ENCODE measurements around the gene CBX3.
"Not testable (repeated sequence)": the region's sequence is repeated elsewhere in the genome, so short reads cannot be mapped to it uniquely, and the experiment has no call there.

CBX3 gene

GRCh38 chr7:26200444-26201246 is 900 bp upstream of the CBX3 start, which contains the start of gene HNRNPA2B1:
Gene HNRNPA2B1 (minus strand): TSS chr7:26200746. CDS start chr7:26200577, 169 bp downstream.
- H3K4me3 ChIP-seq (ENCODE audit: low read depth, low read length), result peak within 1 kb of the TSS; percentile 100

GRCh38 chr7:26202019-26202990 is 760 bp downstream of the CBX3 start:
- peak overlapping the region; percentile 94 for H3K4me3 ChIP-seq (ENCODE audit: low read depth, low read length)

- H3K4me3 ChIP-seq (ENCODE audit: low read depth, low read length), result peak overlapping the region; percentile 94
Observed at GRCh38 chr7:26203016-26203415, 1.5 kb downstream of the CBX3 start.

- H3K4me3 ChIP-seq (ENCODE audit: low read depth, low read length), result no peak overlapping the region
Observed at GRCh38 chr7:26208040-26208439, 6.5 kb downstream of the CBX3 start.

GRCh38 chr7:26212921-26213718 is 11.6 kb downstream of the CBX3 start:
- H3K4me3 ChIP-seq (ENCODE audit: low read depth, low read length), result no peak overlapping the region

- no peak overlapping the region for H3K4me3 ChIP-seq (ENCODE audit: low read depth, low read length)
Observed at GRCh38 chr7:26213807-26214515, 12.4 kb downstream of the CBX3 start.

- H3K4me3 ChIP-seq (ENCODE audit: low read depth, low read length), result no peak overlapping the region
Observed at GRCh38 chr7:26216049-26216448, 14.5 kb downstream of the CBX3 start.

GRCh38 chr7:26224359-26224758 is 22.8 kb downstream of the CBX3 start:
- no peak overlapping the region for H3K4me3 ChIP-seq (ENCODE audit: low read depth, low read length)

GRCh38 chr7:26227987-26228386 is 26.4 kb downstream of the CBX3 start:
- no peak overlapping the region for H3K4me3 ChIP-seq (ENCODE audit: low read depth, low read length)

GRCh38 chr7:26233902-26234511 is 32.5 kb downstream of the CBX3 start:
- H3K4me3 ChIP-seq (ENCODE audit: low read depth, low read length), result no peak overlapping the region

- no peak overlapping the region for H3K4me3 ChIP-seq (ENCODE audit: low read depth, low read length)
Observed at GRCh38 chr7:26237035-26237807, 35.7 kb downstream of the CBX3 start.

- no peak overlapping the region for H3K4me3 ChIP-seq (ENCODE audit: low read depth, low read length)
Observed at GRCh38 chr7:26238032-26238431, 36.5 kb downstream of the CBX3 start.

GRCh38 chr7:26245150-26245549 is 43.6 kb downstream of the CBX3 start:
- H3K4me3 ChIP-seq (ENCODE audit: low read depth, low read length), result no peak overlapping the region

GRCh38 chr7:26250239-26250638 is 48.7 kb downstream of the CBX3 start:
- H3K4me3 ChIP-seq (ENCODE audit: low read depth, low read length), result no peak overlapping the region

- H3K4me3 ChIP-seq (ENCODE audit: low read depth, low read length), result not testable (repeated sequence)
Observed at GRCh38 chr7:26261866-26262265, 60.3 kb downstream of the CBX3 start.

Measured in iPS-11a (cell line).